GM12875 (cell line): Measurements from ENCODE around the gene RASGRF2.
"Not testable (repeated sequence)": the region's sequence is repeated elsewhere in the genome, so short reads cannot be mapped to it uniquely, and the experiment has no call there.

Experiments used
- H3K4me3 ChIP-seq: one replicate; pipeline ENCODE4 v1.5.1; 2011; ENCODE audit warnings: low read depth, low read length, control low read depth
- CTCF ChIP-seq: IDR thresholded peaks from 2 replicates; pipeline ENCODE4 v1.5.1; 2011; ENCODE audit warnings: low read depth, mild to moderate bottlenecking, control low read depth, inconsistent platforms, low read length, moderate library complexity, borderline replicate concordance; ENCODE audit not compliant: insufficient read depth

The RASGRF2 gene

GRCh38 chr5:81035522-81035921 is 75.4 kb downstream of the RASGRF2 start:
- no peak overlapping the region for H3K4me3 ChIP-seq
- TF ChIP-seq CTCF, result no peak

GRCh38 chr5:81038495-81038894 is 78.3 kb downstream of the RASGRF2 start:
- H3K4me3 ChIP-seq, result no peak overlapping the region
- no peak for TF ChIP-seq CTCF

- H3K4me3 ChIP-seq, result no peak overlapping the region
- no peak for TF ChIP-seq CTCF
These were observed 84.7 kb downstream of the RASGRF2 start for GRCh38 chr5:81044868-81045267.

- no peak overlapping the region for H3K4me3 ChIP-seq
- TF ChIP-seq CTCF, result no peak
These were observed 85.2 kb downstream of the RASGRF2 start for GRCh38 chr5:81045389-81045807.

GRCh38 chr5:81046041-81046440 is 85.9 kb downstream of the RASGRF2 start:
- H3K4me3 ChIP-seq, result no peak overlapping the region
- no peak for TF ChIP-seq CTCF

GRCh38 chr5:81052325-81052724 is 92.2 kb downstream of the RASGRF2 start:
- no peak for TF ChIP-seq CTCF
- H3K4me3 ChIP-seq, result no peak overlapping the region

- H3K4me3 ChIP-seq, result not testable (repeated sequence)
These were observed 93.1 kb downstream of the RASGRF2 start for GRCh38 chr5:81053282-81053681.

- TF ChIP-seq CTCF, result no peak
- no peak overlapping the region for H3K4me3 ChIP-seq
These were observed 98.0 kb downstream of the RASGRF2 start for GRCh38 chr5:81058121-81058520.
